ENCODE measurements around the gene LIMK2. TPM values are rescaled to one million over a fixed set of nuclear protein-coding genes. Genes with fewer than 3 reads are reported as not detected.

LIMK2 gene
- total and polyA plus RNA-seq, 9 of the 15 experiments (the other 6 are each of a cell fraction or from before 2014, with no cell fraction given): 1.1 to 14.5 (median 8.5) TPM

- no peak for TF ChIP-seq MEF2A (IDR thresholded peaks at IDR 0.05; ENCODE audit: control insufficient read depth, low read depth, low read length)
- Histone ChIP-seq H3K36me3 (ENCODE audit: control insufficient read depth, insufficient read depth, low read length) (no peaks in the 10 kb centered on the region), H2AFZ (ENCODE audit: low read depth, low read length) (no peak overlapping the region), H3K27me3 (ENCODE audit: control insufficient read depth in 2 of 2, insufficient read depth in 2 of 2, low read length in 2 of 2) (no peaks in the 10 kb centered on the region), H3K9me3 (replicated peaks; ENCODE audit: control insufficient read depth, insufficient read depth, low read depth, low read length) (no peaks in the 10 kb centered on the region), H3K9me1 (ENCODE audit: control insufficient read depth, insufficient read depth, low read length) (no peaks in the 10 kb centered on the region), H3K79me2 (ENCODE audit: control insufficient read depth, insufficient read depth, low read length) (no peaks in the 10 kb centered on the region), H3K27ac (ENCODE audit: extremely low read depth, low read depth, low read length) (no peak overlapping the region), H3K4me3 (no peak overlapping the region), H3K4me2 (ENCODE audit: insufficient read depth, low read length) (no peak overlapping the region), H4K20me1 (replicated peaks; ENCODE audit: control insufficient read depth, insufficient read depth, low read length) (no peaks in the 10 kb centered on the region), H3K4me1 (replicated peaks in 1 of 2; ENCODE audit: control insufficient read depth in 2 of 2, insufficient read depth in 2 of 2, low read length in 2 of 2) (no peaks in the 10 kb centered on the region), H3K9ac (ENCODE audit: insufficient read depth in 1 of 2, low read depth in 2 of 2, low read length in 2 of 2) (no peak overlapping the region)
- CTCF ChIA-PET (ENCODE audit: low intra/inter-chr PET ratio): no interaction called here
- intact Hi-C loops (cut with micrococcal nuclease) (no loop called here), in situ Hi-C loops (cut with MboI) (no loop called here)
- ATAC-seq (no peak), DNase-seq (ENCODE audit: extremely low read depth in 1 of 4, low spot score in 3 of 4) (no peak), FAIRE-seq (no peak)
- BruUV-seq (replicated peaks): no TSS peak
- POLR2A ChIA-PET: no interaction called here
- 43% methylated on average over 3 of the region's 3 CpGs for WGBS (ENCODE audit: insufficient coverage, low coverage, missing lambda C conversion rate)
Observed at GRCh38 chr22:31305194-31305593, 93.1 kb downstream of the LIMK2 start.

GRCh38 chr22:31308181-31308580, 96.1 kb downstream of the LIMK2 start:
- ChIA-PET CTCF (ENCODE audit: low intra/inter-chr PET ratio) (no interaction called here), POLR2A (interaction anchor here (0.5 kb wide), 1 partner anchor 117 kb away, joined by 3 read pairs; no protein-coding TSS in a partner anchor)
- Histone ChIP-seq H3K4me1 (replicated peaks in 1 of 2; ENCODE audit: control insufficient read depth in 2 of 2, insufficient read depth in 2 of 2, low read length in 2 of 2) (no peaks in the 10 kb centered on the region), H2AFZ (ENCODE audit: low read depth, low read length) (no peak overlapping the region), H3K4me3 (no peak overlapping the region), H3K36me3 (ENCODE audit: control insufficient read depth, insufficient read depth, low read length) (no peaks in the 10 kb centered on the region), H3K79me2 (ENCODE audit: control insufficient read depth, insufficient read depth, low read length) (no peaks in the 10 kb centered on the region), H3K27ac (ENCODE audit: extremely low read depth, low read depth, low read length) (no peak overlapping the region), H3K9ac (ENCODE audit: insufficient read depth in 1 of 2, low read depth in 2 of 2, low read length in 2 of 2) (no peak overlapping the region), H3K9me1 (ENCODE audit: control insufficient read depth, insufficient read depth, low read length) (no peaks in the 10 kb centered on the region), H4K20me1 (replicated peaks; ENCODE audit: control insufficient read depth, insufficient read depth, low read length) (no peaks in the 10 kb centered on the region), H3K4me2 (ENCODE audit: insufficient read depth, low read length) (no peak overlapping the region), H3K27me3 (ENCODE audit: control insufficient read depth in 2 of 2, insufficient read depth in 2 of 2, low read length in 2 of 2) (no peaks in the 10 kb centered on the region), H3K9me3 (replicated peaks; ENCODE audit: control insufficient read depth, insufficient read depth, low read depth, low read length) (no peaks in the 10 kb centered on the region)
- in situ Hi-C loops (cut with MboI) (no loop called here), intact Hi-C loops (cut with micrococcal nuclease) (no loop called here)
- ATAC-seq: no peak
- no peak for TF ChIP-seq KDM2B (CRISPR knock-in tag; IDR thresholded peaks at IDR 0.05)
- TF ChIP-seq ZBTB43 (CRISPR knock-in tag; IDR thresholded peaks at IDR 0.05): no peak
- DNase-seq (ENCODE audit: extremely low read depth in 1 of 4, low spot score in 3 of 4): no peak
- BruUV-seq (replicated peaks): no TSS peak
- FAIRE-seq: no peak

All from K562 (cell line).